GM12864 (cell line): ENCODE measurements around the gene DNMT3A.

Experiments
- DNase-seq: peaks from one replicate; pipeline ENCODE4 v3.0.0-alpha.2; 2011; ENCODE audit warnings: low read depth
- H3K4me3 ChIP-seq: 2 replicates; pipeline ENCODE4 v1.5.1; 2011; ENCODE audit warnings: mild to moderate bottlenecking, low read depth, low read length, control low read depth
- TF ChIP-seq, protein P1 (sequence below): IDR thresholded peaks from 2 replicates; pipeline ENCODE4 v1.5.1; 2011; ENCODE audit warnings: low read depth, mild to moderate bottlenecking, moderate library complexity, low read length, control low read depth, inconsistent platforms; ENCODE audit errors: missing control alignments

Gene DNMT3A

DNA sequence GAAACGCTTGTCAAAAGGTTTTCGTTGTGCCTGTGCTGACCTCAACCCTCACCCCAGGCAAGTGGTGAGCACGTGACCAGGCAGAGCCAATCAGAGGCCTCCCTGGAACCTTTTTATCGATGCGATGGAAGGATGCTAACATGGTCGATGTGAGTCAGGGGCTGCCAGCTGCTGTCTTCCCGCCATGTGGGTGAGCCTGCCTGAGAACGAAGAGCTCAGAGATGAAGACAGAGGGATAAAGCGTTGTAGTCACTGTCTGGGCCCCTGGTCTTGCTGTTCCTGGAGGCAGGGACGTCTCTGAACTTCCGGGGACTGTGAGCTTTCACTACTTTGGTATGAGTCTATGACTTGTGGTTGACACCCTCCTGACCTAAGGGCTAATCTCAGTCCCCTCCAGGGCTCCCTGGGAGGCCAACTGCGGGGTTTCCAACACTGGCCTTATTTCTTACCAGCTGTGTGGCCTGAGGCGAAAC is 18.6 kb downstream of the DNMT3A start:
- H3K4me3 ChIP-seq, result no peak overlapping the region
- TF ChIP-seq, protein P1, sequence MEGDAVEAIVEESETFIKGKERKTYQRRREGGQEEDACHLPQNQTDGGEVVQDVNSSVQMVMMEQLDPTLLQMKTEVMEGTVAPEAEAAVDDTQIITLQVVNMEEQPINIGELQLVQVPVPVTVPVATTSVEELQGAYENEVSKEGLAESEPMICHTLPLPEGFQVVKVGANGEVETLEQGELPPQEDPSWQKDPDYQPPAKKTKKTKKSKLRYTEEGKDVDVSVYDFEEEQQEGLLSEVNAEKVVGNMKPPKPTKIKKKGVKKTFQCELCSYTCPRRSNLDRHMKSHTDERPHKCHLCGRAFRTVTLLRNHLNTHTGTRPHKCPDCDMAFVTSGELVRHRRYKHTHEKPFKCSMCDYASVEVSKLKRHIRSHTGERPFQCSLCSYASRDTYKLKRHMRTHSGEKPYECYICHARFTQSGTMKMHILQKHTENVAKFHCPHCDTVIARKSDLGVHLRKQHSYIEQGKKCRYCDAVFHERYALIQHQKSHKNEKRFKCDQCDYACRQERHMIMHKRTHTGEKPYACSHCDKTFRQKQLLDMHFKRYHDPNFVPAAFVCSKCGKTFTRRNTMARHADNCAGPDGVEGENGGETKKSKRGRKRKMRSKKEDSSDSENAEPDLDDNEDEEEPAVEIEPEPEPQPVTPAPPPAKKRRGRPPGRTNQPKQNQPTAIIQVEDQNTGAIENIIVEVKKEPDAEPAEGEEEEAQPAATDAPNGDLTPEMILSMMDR, result no peak
- no peak for DNase-seq

DNA sequence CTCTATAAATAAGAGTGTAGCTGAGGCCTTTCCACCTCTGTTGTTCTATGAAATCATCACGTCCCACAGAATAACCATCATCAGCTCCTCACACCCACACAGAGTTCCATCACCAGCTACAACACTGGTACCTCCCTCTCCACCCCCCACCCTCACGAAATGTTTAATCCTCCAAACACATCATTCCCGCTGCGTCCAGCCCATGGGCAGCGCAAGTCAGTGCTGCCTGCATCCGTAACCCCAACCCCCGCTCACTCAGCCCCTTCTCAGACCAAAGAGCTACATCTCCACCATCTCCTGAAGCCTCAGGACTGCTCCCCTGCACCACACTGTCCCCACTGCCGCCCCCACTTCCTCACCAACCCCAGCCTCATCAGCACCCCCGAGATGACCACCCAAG is 19.4 kb downstream of the DNMT3A start:
- TF ChIP-seq, protein P1, result no peak
- DNase-seq, result no peak
- H3K4me3 ChIP-seq, result no peak overlapping the region

DNA sequence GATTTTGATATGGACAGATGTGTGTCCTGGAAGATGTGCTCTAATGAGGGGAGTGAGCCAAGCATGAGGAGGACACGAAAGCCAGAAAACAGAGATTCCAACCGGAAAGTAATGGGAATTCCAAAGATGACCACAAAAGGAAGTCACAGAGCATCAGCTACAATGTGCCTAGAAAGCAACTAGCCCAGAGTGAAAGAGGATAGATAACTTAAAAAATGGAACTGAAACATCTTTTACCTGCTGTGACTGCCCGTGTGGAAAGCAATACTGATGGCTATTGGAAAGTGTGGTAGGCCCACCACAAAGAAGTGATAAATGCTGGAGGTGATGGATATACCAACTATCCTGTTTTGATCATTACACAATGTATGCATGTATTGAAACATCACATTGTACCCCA is 21.6 kb downstream of the DNMT3A start:
- no peak for DNase-seq
- TF ChIP-seq, protein P1, result no peak
- H3K4me3 ChIP-seq, result no peak overlapping the region

DNA sequence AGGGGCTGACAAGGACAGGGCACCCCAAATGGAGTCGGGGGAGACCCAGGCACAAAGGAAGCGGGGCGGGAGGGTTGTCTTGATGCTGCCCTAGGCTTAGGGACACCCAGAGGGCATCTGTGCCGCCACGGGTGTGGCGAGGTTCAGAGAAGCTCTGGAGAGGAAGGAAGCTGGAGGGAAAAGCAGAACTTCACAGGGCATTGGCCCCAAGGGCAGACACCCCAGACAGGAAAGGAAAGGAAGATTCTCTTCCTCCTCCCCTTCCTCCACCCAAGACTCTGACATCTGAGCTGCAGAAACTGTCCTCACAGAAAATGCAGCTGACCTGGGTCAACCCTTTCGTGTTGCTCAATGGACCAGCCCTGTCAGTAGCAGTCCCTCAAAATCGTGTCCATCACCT is 25.6 kb downstream of the DNMT3A start:
- no peak for DNase-seq
- TF ChIP-seq, protein P1, result no peak
- no peak overlapping the region for H3K4me3 ChIP-seq

GRCh38 chr2:25315316-25315680 is 26.4 kb downstream of the DNMT3A start:
- no peak for DNase-seq
- no peak overlapping the region for H3K4me3 ChIP-seq
- TF ChIP-seq, protein P1, result no peak

DNA sequence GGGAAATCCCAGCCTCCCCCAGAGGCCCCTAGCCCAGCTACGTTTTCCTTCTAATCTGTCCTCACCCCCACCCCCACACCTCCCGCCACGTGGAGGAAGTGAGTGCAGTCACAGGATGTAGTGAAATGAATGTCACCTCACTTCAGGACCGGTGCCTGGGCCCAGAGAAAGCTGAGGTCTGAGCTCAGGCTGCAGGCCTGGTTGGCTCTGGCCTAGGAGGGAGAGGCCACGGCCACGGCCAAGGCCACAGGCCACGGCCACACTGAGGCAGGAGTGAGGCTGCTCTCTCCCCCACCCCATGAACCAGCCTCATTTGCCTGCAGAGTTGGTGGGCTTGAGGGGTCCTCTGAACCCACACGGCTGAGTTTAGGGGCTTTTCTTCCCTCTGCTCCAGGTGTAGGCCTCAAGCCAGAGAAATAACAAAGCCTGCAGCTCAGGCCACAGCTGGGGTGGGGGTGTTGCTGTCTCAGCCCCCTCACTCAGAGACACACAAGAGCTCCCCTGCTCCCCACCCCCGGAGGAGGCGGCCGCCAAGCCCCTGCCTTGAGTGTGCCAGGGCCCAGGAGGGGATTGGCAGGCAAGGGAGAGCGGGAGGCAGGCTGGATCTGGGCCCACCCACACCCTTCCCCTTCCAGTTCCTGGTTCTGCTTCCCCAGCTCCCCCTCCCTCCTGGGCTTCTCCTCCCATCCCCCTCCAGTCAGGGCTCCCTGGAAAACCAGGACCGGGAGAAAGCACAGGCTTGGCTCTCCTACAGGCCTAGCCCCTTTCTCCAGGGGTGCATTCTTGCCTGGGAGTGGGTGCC is 27.0 kb downstream of the DNMT3A start:
- DNase-seq, result peak; percentile 44
- TF ChIP-seq, protein P1, result no peak
- no peak overlapping the region for H3K4me3 ChIP-seq
